OCI-LY3 (cell line): ENCODE data around the gene CHI3L2.

Experiments used
- H2AFZ ChIP-seq: fragments of 200-600, 300-600 bp; shearing (Covaris generic); 2 replicates; pipeline ENCODE4 v1.6.0; 2014; ENCODE audit warnings: antibody characterized with exemption, low read depth, low read length
- H3K27ac ChIP-seq: fragments of 200-600, 300-600 bp; sonication (generic); 2 replicates; pipeline ENCODE4 v1.5.1; 2014; ENCODE audit warnings: mild to moderate bottlenecking, low read length, moderate library complexity, mixed read lengths
- H3K27me3 ChIP-seq: fragments of 200-600, 300-600 bp; sonication (generic); 2 replicates; pipeline ENCODE4 v1.6.1; 2014; ENCODE audit warnings: low read depth, low read length, mixed read lengths
- H3K36me3 ChIP-seq: fragments of 200-600, 300-600 bp; sonication (generic); replicated peaks from 2 replicates; pipeline ENCODE3; 2014; ENCODE audit warnings: low read depth, low read length, mixed read lengths
- H3K4me1 ChIP-seq: fragments of 300-600, 200-600 bp; sonication (generic); 2 replicates; pipeline ENCODE4 v1.6.1; 2014; ENCODE audit warnings: low read length, mixed read lengths
- H3K4me2 ChIP-seq: fragments of 200-600, 300-600 bp; sonication (generic); 2 replicates; pipeline ENCODE4 v1.6.1; 2014; ENCODE audit warnings: low read length, mixed read lengths
- H3K4me3 ChIP-seq: fragments of 300-600, 200-600 bp; sonication (generic); 2 replicates; pipeline ENCODE4 v1.5.1; 2014; ENCODE audit warnings: antibody characterized with exemption, mild to moderate bottlenecking, low read length, moderate library complexity
- H3K79me2 ChIP-seq: fragments of 300-600, 200-600 bp; shearing (Covaris generic); 2 replicates; pipeline ENCODE4 v1.6.1; 2014; ENCODE audit warnings: mild to moderate bottlenecking, low read length, mixed read lengths
- H3K9ac ChIP-seq: fragments of 300-600, 200-600 bp; shearing (Covaris generic); 2 replicates; pipeline ENCODE4 v1.6.0; 2014; ENCODE audit warnings: mild to moderate bottlenecking, low read length, moderate library complexity
- H3K9me3 ChIP-seq: fragments of 200-600, 300-600 bp; shearing (Covaris generic); 2 replicates; pipeline ENCODE4 v1.6.1; 2014; ENCODE audit warnings: low read length, mixed read lengths; ENCODE audit not compliant: insufficient read depth
- H4K20me1 ChIP-seq: fragments of 200-600, 300-600 bp; sonication (generic); 2 replicates; pipeline ENCODE4 v1.6.1; 2016; ENCODE audit warnings: low read length, mixed read lengths; ENCODE audit not compliant: insufficient read depth
- CTCF ChIP-seq: fragments of 200-600, 300-600 bp; sonication (generic); IDR thresholded peaks from 2 replicates; pipeline ENCODE4 v1.5.1; 2014; ENCODE audit warnings: antibody characterized with exemption, low read length, low read depth
- EZH2phosphoT487 ChIP-seq: fragments of 200-600 bp; shearing (Covaris generic); IDR thresholded peaks from 2 replicates; pipeline ENCODE4 v1.6.1; 2018; ENCODE audit warnings: antibody characterized with exemption, mixed run types, low read depth

The CHI3L2 gene

DNA sequence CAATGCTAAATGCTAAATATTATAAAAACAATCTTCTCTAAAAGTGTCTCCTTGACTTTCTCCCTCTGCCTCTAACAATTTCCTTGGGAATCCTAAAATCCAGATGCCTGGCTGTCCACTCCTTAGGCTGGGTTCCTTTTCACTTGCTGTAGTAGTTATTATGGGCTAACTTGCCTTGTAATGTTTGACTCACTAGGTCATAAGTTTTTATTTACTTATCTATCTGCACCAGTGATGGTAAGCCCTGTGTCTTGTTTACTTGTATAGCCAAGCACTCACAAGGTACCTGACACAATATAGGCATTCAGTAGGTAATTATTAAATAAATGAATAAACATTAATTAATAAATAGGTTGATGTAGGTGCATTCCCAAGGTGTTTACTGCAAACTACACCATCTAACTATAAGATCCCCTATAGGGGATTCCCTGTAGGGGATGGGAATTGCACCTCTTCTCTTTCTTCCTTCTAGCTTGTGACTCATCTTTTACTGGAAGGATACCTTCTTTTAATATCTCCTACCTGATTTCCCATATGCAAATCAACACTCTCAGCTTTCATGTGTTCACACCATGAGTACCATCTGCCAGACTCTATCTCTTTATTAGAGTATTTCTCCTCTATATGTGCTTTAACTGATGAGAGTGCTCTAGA lies 48.4 kb downstream of the CHI3L2 start:
- Histone ChIP-seq H3K4me3 (no peak overlapping the region), H3K4me1 (no peaks in the 10 kb centered on the region), H3K36me3 (no peaks in the 10 kb centered on the region), H4K20me1 (no peaks in the 10 kb centered on the region), H3K27ac (no peak overlapping the region), H3K79me2 (no peaks in the 10 kb centered on the region), H3K27me3 (no peaks in the 10 kb centered on the region), H3K4me2 (no peak overlapping the region), H3K9me3 (0 out of 2 replicates have a peak, but pooled peaks cover 4% of the 10 kb centered on the region), H3K9ac (no peak overlapping the region), H2AFZ (no peak overlapping the region)
- no peak for TF ChIP-seq EZH2phosphoT487
- TF ChIP-seq CTCF: no peak

DNA sequence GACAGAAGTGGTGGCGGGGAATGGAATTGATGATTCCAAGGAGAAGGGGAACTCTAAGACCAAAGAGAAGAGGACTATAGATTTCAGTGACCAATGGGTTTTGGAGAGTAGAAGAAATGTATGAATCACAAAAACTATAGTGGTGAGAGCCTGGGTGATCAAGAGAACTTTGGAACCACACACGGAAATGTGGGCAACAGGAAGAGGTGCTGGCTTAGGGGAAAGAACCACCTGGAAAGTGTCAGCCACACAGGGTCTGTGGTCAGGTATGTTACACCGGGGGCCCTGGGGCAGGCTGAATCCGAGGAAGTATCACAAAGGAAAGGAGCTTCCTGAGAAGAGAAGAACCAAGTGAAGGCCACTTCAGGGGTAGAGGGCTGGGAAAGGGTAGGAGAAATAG lies 51.6 kb downstream of the CHI3L2 start:
- no peaks in the 10 kb centered on the region for H3K27me3 ChIP-seq
- H3K4me2 ChIP-seq: no peak overlapping the region
- no peaks in the 10 kb centered on the region for H3K36me3 ChIP-seq
- no peaks in the 10 kb centered on the region for H4K20me1 ChIP-seq
- no peak overlapping the region for H3K4me3 ChIP-seq
- no peak for TF ChIP-seq CTCF
- no peak for TF ChIP-seq EZH2phosphoT487
- no peaks in the 10 kb centered on the region for H3K79me2 ChIP-seq
- H3K9me3 ChIP-seq: 0 out of 2 replicates have a peak, but pooled peaks cover 4% of the 10 kb centered on the region
- H2AFZ ChIP-seq: no peak overlapping the region
- no peak overlapping the region for H3K9ac ChIP-seq
- no peak overlapping the region for H3K27ac ChIP-seq
- no peaks in the 10 kb centered on the region for H3K4me1 ChIP-seq

- Histone ChIP-seq H3K9ac (no peak overlapping the region), H3K4me3 (no peak overlapping the region), H3K27ac (no peak overlapping the region), H3K4me1 (no peaks in the 10 kb centered on the region), H3K27me3 (no peaks in the 10 kb centered on the region), H3K36me3 (no peaks in the 10 kb centered on the region), H3K9me3 (0 out of 2 replicates have a peak, but pooled peaks cover 4% of the 10 kb centered on the region), H3K79me2 (no peaks in the 10 kb centered on the region), H3K4me2 (no peak overlapping the region), H4K20me1 (no peaks in the 10 kb centered on the region), H2AFZ (no peak overlapping the region)
- TF ChIP-seq CTCF: no peak
- no peak for TF ChIP-seq EZH2phosphoT487
These were observed 52.8 kb downstream of the CHI3L2 start for GRCh38 chr1:111280267-111280666.

- H3K36me3 ChIP-seq: no peaks in the 10 kb centered on the region
- no peak overlapping the region for H2AFZ ChIP-seq
- H3K4me3 ChIP-seq: no peak overlapping the region
- no peak overlapping the region for H3K27ac ChIP-seq
- H3K4me1 ChIP-seq: no peaks in the 10 kb centered on the region
- no peak overlapping the region for H3K9ac ChIP-seq
- H3K4me2 ChIP-seq: no peak overlapping the region
- TF ChIP-seq EZH2phosphoT487 (no peak), CTCF (no peak)
- H4K20me1 ChIP-seq: no peaks in the 10 kb centered on the region
- H3K9me3 ChIP-seq: 0 out of 2 replicates have a peak, but pooled peaks cover 4% of the 10 kb centered on the region
- no peaks in the 10 kb centered on the region for H3K27me3 ChIP-seq
- no peaks in the 10 kb centered on the region for H3K79me2 ChIP-seq
These were observed 53.9 kb downstream of the CHI3L2 start for GRCh38 chr1:111281411-111281810.
